Measurements from ENCODE around the gene KLF4.
"Not testable (repeated sequence)": the region's sequence is repeated elsewhere in the genome, so short reads cannot be mapped to it uniquely, and the experiment has no call there.

Gene KLF4

GRCh38 chr9:107489687-107490605 is at the start of gene KLF4:
Gene KLF4 (minus strand): TSS chr9:107489769. CDS start chr9:107489172, 597 bp downstream.
- in situ Hi-C loops (cut with MboI; ENCODE audit: low sequenced_read_pairs), result loop anchor here (25.0 kb wide), 1 partner anchor 772 kb away; no protein-coding TSS in a partner anchor

GRCh38 chr9:107536462-107536861 is 46.9 kb upstream of the KLF4 start:
- in situ Hi-C loops (cut with MboI; ENCODE audit: low sequenced_read_pairs), result no loop called here

- in situ Hi-C loops (cut with MboI; ENCODE audit: low sequenced_read_pairs), result no loop called here
Measured at GRCh38 chr9:107534510-107535078, 45.0 kb upstream of the KLF4 start.

GRCh38 chr9:107530679-107531078 is 41.1 kb upstream of the KLF4 start:
- in situ Hi-C loops (cut with MboI; ENCODE audit: low sequenced_read_pairs), result no loop called here

DNA sequence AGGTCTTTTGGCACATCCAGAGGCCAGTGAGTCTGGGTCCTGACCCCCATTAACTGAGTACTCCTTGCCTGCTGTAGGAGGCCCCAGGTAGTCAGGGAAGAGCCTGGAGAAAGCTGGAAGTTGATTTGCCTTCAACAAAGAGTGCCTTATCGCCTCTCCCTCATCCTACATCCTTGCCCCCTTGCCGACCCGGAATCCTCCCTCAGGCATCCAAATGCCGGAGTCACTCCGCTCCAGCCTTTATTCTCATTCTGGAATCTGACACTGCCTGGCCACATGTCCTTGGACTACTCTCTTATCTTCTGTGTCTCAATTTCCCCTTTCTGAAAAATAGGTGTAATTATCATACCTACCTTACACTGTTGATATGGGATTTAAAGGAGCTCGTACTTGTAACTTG is 39.1 kb upstream of the KLF4 start:
- in situ Hi-C loops (cut with MboI; ENCODE audit: low sequenced_read_pairs), result no loop called here

DNA sequence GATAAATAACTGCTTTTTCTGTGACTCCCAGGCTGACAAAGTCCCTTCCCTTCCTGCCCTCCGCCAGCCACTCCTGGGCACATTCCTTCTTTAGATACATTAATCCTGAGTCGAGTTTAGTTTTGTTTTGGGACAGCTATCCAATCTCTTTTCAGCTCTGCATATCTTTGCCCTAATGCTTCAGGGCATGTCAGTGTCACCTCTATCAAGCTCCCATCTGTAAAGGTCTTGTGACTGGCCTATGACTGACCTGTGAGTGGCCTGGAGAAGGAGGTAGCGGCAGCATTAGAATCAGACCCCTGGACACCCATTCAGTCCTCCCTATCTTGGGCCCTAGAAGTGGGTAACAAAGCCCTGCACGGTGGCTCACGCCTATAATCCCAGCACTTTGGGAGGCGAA is 34.0 kb upstream of the KLF4 start:
- in situ Hi-C loops (cut with MboI; ENCODE audit: low sequenced_read_pairs), result no loop called here

GRCh38 chr9:107520186-107520585 is 30.6 kb upstream of the KLF4 start:
- in situ Hi-C loops (cut with MboI; ENCODE audit: low sequenced_read_pairs), result no loop called here

DNA sequence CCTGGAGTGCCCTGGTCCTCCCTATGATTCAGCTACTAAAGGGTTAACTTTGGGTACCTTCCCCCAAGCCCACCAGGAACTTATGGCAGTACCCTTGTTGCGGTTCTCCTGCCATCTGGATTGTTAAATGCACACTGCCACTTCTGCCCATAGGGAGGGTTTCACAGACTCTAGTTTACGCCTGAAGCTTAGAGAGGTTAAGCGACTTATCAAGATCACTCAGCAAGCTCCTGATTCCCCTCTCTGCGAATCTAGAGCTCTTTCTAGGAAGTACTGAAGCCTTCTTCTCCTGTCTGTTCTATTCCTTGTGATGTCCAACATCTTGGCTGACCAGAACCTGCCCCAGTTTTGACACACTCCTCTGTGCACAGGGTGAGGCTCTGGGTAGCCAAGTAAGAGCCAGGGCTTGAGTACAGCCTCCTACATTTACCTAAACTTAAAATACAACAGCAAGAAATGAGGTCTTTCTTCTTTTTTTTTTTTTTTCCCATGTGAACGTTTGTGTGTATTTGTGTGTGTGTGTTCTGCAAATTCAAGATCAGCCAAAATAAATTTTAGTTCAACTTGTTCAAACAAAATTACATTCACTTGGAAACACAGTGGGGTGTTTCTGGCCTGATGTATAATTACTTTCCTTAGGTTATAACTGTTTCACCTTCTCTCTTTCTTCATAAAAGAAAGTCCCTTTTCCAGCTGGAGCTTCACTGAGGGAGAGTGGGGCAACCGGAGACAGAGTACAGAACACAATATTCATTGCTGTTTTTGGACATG is 28.7 kb upstream of the KLF4 start:
- in situ Hi-C loops (cut with MboI; ENCODE audit: low sequenced_read_pairs), result no loop called here

DNA sequence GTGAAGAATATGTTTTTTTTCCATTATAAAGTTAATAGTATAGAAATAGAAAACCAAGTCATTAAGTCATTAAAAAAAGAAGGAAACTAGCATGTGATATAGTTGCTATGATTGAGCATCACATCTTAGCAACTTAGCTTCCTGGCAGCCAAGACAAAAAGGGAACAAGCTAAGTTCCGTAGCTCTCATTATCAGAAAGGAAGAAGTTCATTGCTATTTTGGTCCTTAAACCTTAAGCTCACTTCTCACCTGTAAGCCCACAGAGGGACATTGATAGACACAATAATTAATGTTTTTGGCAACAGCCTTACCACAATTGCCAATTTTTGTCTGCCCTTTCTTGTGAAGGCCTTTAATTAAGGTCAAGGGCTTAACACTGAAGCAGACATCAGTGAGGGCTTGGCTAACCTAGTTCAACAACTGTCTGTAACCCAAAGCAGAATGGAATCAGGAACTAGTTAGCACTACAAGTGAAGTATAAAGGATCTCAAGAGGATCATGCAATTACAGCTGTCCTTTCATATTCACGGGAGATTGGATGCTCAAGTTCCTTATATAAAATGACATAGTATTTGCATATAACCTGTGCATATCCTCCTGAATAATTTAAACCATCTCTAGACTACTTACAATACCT is 24.0 kb upstream of the KLF4 start:
- in situ Hi-C loops (cut with MboI; ENCODE audit: low sequenced_read_pairs), result no loop called here

DNA sequence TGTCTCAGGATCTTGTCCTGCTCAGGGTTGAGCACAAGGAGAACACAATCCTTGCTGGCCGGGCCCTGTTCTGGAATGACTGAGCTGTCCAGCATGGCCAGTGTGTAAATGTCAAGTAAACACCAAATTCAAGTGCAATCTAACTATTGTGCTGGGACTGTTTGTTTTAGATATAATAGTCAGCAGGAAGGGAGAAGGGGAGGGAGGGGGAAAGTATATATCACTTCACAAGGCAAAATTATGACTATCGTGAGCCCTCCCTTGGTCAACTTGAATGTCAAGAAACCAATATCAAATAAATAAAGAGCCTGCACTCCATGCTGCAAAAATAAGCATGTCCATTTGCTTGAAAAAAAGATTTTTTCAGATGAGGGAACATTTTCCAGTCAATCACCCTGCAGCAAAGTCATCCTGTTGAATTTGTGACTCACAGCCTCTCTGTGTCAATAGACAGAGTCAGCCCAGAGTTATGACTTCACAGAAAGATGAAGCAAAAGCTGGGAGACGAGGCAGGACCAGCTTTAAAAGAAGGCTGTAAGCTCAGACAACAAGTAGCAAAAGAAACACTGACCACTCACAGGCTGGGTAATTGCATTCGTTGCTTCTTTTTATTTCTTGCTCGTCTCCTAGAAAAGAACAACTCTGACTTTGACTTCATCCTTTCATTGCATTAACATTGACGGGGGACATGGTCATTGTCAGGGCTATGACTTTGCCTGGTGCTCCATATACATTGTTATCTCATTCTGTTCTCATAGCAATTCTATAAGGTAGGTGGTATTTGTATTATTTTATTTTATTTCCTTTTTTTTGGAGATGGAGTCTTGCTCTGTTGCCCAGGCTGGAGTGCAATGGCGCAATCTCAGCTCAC is 15.3 kb upstream of the KLF4 start:
- in situ Hi-C loops (cut with MboI; ENCODE audit: low sequenced_read_pairs), result no loop called here

DNA sequence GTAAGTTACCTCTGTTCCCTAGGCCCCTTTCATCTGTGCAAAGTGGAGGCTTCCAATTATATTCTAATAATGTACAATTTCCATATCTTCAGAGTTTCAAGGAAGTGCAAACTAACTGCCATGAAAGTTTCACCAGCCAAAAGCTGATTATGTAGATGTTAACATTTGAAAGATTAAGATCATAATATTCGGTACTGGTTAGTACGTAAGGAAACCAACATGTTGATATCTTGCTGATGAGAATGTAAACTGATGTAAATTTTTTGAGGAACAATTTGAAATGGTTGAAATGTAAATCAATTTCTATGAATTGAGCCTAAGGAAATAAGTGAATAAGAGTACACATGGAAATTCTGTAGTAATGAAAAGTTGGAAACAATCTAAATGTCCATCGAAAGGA is 12.9 kb upstream of the KLF4 start:
- in situ Hi-C loops (cut with MboI; ENCODE audit: low sequenced_read_pairs), result no loop called here

GRCh38 chr9:107500421-107501200 is 11.0 kb upstream of the KLF4 start:
- in situ Hi-C loops (cut with MboI; ENCODE audit: low sequenced_read_pairs), result not testable (repeated sequence)

DNA sequence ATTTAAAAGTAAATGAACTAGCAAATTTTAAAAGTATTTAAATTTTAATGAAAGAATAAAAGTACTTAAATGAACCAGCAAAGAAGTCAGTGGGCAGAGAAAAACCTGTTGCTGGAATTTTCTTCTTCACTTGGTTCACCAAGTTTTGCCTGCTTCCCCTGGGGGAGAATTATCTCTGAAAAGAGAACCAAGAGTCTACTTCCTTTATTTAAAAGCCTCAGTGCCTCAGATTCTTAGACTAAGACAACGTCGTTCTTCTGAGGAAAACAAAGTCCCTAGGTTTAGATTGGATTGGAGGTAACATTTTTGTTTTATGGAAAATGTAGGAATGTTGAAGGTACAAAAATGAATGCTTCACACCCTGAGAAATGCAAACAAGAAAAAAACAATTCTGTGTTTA is 7.4 kb upstream of the KLF4 start:
- in situ Hi-C loops (cut with MboI; ENCODE audit: low sequenced_read_pairs), result loop anchor here (25.0 kb wide), 1 partner anchor 765 kb away; no protein-coding TSS in a partner anchor

GRCh38 chr9:107492381-107492970 is 2.9 kb upstream of the KLF4 start:
- in situ Hi-C loops (cut with MboI; ENCODE audit: low sequenced_read_pairs), result loop anchor here (25.0 kb wide), 1 partner anchor 770 kb away; no protein-coding TSS in a partner anchor

- in situ Hi-C loops (cut with MboI; ENCODE audit: low sequenced_read_pairs), result loop anchor here (25.0 kb wide), 1 partner anchor 771 kb away; no protein-coding TSS in a partner anchor
Measured at GRCh38 chr9:107491081-107492053, 1.8 kb upstream of the KLF4 start.

GRCh38 chr9:107490606-107490970 is 1.0 kb upstream of the KLF4 start:
- in situ Hi-C loops (cut with MboI; ENCODE audit: low sequenced_read_pairs), result loop anchor here (25.0 kb wide), 1 partner anchor 772 kb away; no protein-coding TSS in a partner anchor

- in situ Hi-C loops (cut with MboI; ENCODE audit: low sequenced_read_pairs), result loop anchor here (25.0 kb wide), 1 partner anchor 773 kb away; no protein-coding TSS in a partner anchor
Measured at GRCh38 chr9:107489144-107489673, 360 bp downstream of the KLF4 start.
